Effector memory CD4-positive, alpha-beta T cell (primary cell): ENCODE results near the gene HLA-G.
A peak's percentile ranks its signal among the peaks of the same experiment; 100 is the strongest.
"Not testable (repeated sequence)": the region's sequence is repeated elsewhere in the genome, so short reads cannot be mapped to it uniquely, and the experiment has no call there.

ENCODE experiments used
- DNase-seq, 3 donors: peaks; one replicate each; pipeline ENCODE4 v3.0.0-alpha.2; 2020
- H3K27ac ChIP-seq: 2 replicates; pipeline ENCODE4 v1.7.0; 2013; ENCODE audit warnings: mild to moderate bottlenecking, low read length, moderate library complexity; ENCODE audit not compliant: insufficient read depth, poor library complexity, severe bottlenecking
- H3K27me3 ChIP-seq: replicated peaks from 2 replicates; pipeline ENCODE4 v1.7.0; 2013; ENCODE audit warnings: mild to moderate bottlenecking, low read length; ENCODE audit not compliant: insufficient read depth, control insufficient read depth, poor library complexity, severe bottlenecking
- H3K36me3 ChIP-seq: 2 replicates; pipeline ENCODE4 v1.7.0; 2013; ENCODE audit warnings: mild to moderate bottlenecking, low read length, moderate library complexity; ENCODE audit not compliant: control insufficient read depth, insufficient read depth
- H3K4me1 ChIP-seq: 2 replicates; pipeline ENCODE4 v1.7.0; 2013; ENCODE audit warnings: low read length, mild to moderate bottlenecking; ENCODE audit not compliant: control insufficient read depth, insufficient read depth, poor library complexity, severe bottlenecking
- H3K4me3 ChIP-seq: 2 replicates; pipeline ENCODE4 v1.7.0; 2013; ENCODE audit warnings: low read length, low read depth, mild to moderate bottlenecking; ENCODE audit not compliant: insufficient read depth, poor library complexity, severe bottlenecking
- H3K9me3 ChIP-seq: 2 replicates; pipeline ENCODE4 v1.7.0; 2013; ENCODE audit warnings: mild to moderate bottlenecking, low read length, moderate library complexity; ENCODE audit not compliant: control insufficient read depth
- total RNA-seq, 3 donors: gene quantifications; one replicate each; lab custom pipeline; 2026; lab: John Stamatoyannopoulos, UW

The HLA-G gene
- 1.9 to 7.7 (median 4.2) reads per million in 3 donors for total RNA-seq

- no peak for DNase-seq
- Histone ChIP-seq H3K4me1 (peaks cover 13% of the 10 kb centered on the region), H3K9me3 (no peaks in the 10 kb centered on the region), H3K36me3 (no peaks in the 10 kb centered on the region), H3K27me3 (peaks cover 23% of the 10 kb centered on the region), H3K27ac (no peak within 1 kb of the TSS), H3K4me3 (peak within 1 kb of the TSS; percentile 49)
Measured at GRCh38 chr6:29827579-29828470, at the start of gene HLA-G. Gene HLA-G (plus strand): TSS chr6:29827825. CDS start chr6:29827845, 20 bp downstream.

GRCh38 chr6:29780019-29780698, 47.5 kb upstream of the HLA-G start:
- not testable (repeated sequence) for DNase-seq, H3K27me3 ChIP-seq, H3K27ac ChIP-seq, H3K4me1 ChIP-seq, H3K4me3 ChIP-seq, H3K9me3 ChIP-seq, H3K36me3 ChIP-seq

DNA sequence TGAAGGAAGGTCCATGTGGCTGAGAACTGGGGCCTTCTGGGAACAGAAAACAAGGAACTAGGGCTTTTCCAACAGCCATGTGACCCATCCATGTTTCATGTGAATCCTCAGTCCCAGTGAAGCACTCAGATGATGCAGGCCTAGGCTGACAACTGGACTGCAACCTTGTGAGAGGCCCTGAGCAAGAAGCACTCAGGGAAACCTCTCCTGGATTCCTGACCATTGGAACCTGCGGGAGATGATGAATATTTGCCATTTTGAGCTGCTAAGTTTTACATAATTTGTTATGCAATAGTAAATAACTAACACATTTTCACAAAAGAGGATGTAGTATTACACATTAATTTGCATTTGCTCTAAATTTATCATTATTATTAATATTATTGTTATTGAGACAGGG, 38.4 kb upstream of the HLA-G start:
- Histone ChIP-seq H3K9me3 (no peaks in the 10 kb centered on the region), H3K4me3 (no peak overlapping the region), H3K36me3 (no peaks in the 10 kb centered on the region), H3K27ac (no peak overlapping the region), H3K27me3 (peaks cover 4% of the 10 kb centered on the region), H3K4me1 (peaks cover 11% of the 10 kb centered on the region)
- no peak for DNase-seq

- Histone ChIP-seq H3K9me3 (no peaks in the 10 kb centered on the region), H3K36me3 (no peaks in the 10 kb centered on the region), H3K27me3 (peaks cover 4% of the 10 kb centered on the region), H3K4me1 (peaks cover 11% of the 10 kb centered on the region), H3K27ac (no peak overlapping the region), H3K4me3 (no peak overlapping the region)
- DNase-seq, result no peak
Measured at GRCh38 chr6:29790626-29791025, 37.0 kb upstream of the HLA-G start.

- Histone ChIP-seq H3K36me3 (no peaks in the 10 kb centered on the region), H3K27me3 (peaks cover 4% of the 10 kb centered on the region), H3K9me3 (no peaks in the 10 kb centered on the region), H3K4me3 (no peak overlapping the region), H3K4me1 (peaks cover 11% of the 10 kb centered on the region), H3K27ac (no peak overlapping the region)
- no peak for DNase-seq
Measured at GRCh38 chr6:29791162-29791561, 36.5 kb upstream of the HLA-G start.

DNA sequence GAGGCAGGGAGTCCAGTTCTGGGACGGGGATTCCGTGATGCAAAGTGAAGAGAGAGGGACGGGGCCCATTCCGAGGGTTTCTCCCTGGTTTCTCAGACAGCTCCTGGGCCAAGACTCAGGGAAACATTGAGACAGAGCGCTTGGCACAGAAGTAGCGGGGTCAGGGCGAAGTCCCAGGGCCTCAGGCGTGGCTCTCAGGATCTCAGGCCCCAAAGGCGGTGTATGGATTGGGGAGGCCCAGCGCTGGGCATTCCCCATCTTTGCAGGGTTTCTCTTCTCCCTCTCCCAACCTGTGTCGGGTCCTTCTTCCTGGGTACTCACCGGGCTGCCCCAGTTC, 35.9 kb upstream of the HLA-G start:
- Histone ChIP-seq H3K4me3 (peak overlapping the region; percentile 85), H3K27ac (peak overlapping the region; percentile 76), H3K36me3 (no peaks in the 10 kb centered on the region), H3K9me3 (no peaks in the 10 kb centered on the region), H3K27me3 (peaks cover 4% of the 10 kb centered on the region), H3K4me1 (peaks cover 11% of the 10 kb centered on the region)
- DNase-seq, result no peak

- Histone ChIP-seq H3K27ac (peak overlapping the region; percentile 76), H3K36me3 (no peaks in the 10 kb centered on the region), H3K9me3 (no peaks in the 10 kb centered on the region), H3K4me3 (peak overlapping the region; percentile 85), H3K4me1 (peaks cover 11% of the 10 kb centered on the region), H3K27me3 (peaks cover 4% of the 10 kb centered on the region)
- peak; percentile 68 to 85 (median 73) for DNase-seq
Measured at GRCh38 chr6:29792123-29793035, 35.2 kb upstream of the HLA-G start.

GRCh38 chr6:29793036-29793356, 34.6 kb upstream of the HLA-G start:
- no peaks in the 10 kb centered on the region for H3K36me3 ChIP-seq
- no peak for DNase-seq
- H3K4me3 ChIP-seq, result peak overlapping the region; percentile 85
- no peak overlapping the region for H3K27ac ChIP-seq
- H3K4me1 ChIP-seq, result peaks cover 11% of the 10 kb centered on the region
- H3K27me3 ChIP-seq, result peaks cover 4% of the 10 kb centered on the region
- no peaks in the 10 kb centered on the region for H3K9me3 ChIP-seq

DNA sequence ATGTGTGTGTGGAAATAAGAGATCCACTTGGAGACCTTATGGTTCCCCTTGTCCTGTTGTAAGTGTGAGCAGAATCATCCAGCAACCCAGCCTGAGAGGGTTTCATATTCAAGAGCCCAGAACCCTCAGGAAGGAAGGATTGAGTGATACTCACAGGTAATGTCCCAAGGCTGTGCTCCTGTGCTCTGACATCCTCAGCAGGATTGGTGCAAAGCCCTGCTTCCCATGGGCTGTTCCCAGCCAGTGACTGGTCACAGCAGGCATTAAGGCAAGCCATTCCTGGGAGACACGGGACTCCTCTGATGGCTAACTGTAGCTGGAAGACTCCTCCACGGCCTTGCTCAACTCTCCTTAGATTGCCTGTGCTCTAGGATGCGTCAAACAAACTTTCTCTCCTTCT, 33.8 kb upstream of the HLA-G start:
- H3K4me3 ChIP-seq, result no peak overlapping the region

More for the DNA sequence above, 33.8 kb upstream of the HLA-G start:
- H3K27me3 ChIP-seq, result peaks cover 4% of the 10 kb centered on the region
- no peaks in the 10 kb centered on the region for H3K9me3 ChIP-seq
- no peak for DNase-seq
- no peak overlapping the region for H3K27ac ChIP-seq
- peaks cover 11% of the 10 kb centered on the region for H3K4me1 ChIP-seq
- no peaks in the 10 kb centered on the region for H3K36me3 ChIP-seq
